Activated effector memory CD4-positive, alpha-beta T cell treated with anti-CD3 and anti-CD28 coated beads, Interleukin-2, amount 50 U/mL, for 16 hours (primary cell): ENCODE data around the gene NDUFAB1.
"Not testable (repeated sequence)": the region's sequence is repeated elsewhere in the genome, so short reads cannot be mapped to it uniquely, and the experiment has no call there.

ENCODE experiments used
- DNase-seq: peaks from one replicate; pipeline ENCODE4 v3.0.0-alpha.2; 2020

NDUFAB1 gene

DNA sequence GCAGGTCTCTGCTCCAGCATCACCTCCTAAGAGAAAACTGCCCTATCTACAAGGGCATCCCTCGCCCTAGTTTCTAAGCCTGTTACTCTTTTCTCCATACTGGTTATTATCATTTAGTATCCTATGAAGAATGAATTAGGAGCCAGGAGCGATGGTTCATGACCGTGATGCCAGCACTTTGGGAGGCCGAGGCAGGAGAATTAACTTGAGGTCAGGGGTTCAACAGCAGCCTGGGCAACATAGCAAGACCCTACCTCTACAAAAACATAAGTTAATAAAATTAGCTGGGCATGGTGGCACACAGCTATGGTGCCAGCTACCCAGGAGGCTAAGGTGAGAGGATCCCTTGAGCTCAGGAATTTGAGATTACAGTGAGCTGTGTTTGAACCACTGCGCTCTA, 46.2 kb downstream of the NDUFAB1 start:
- no peak for DNase-seq

DNA sequence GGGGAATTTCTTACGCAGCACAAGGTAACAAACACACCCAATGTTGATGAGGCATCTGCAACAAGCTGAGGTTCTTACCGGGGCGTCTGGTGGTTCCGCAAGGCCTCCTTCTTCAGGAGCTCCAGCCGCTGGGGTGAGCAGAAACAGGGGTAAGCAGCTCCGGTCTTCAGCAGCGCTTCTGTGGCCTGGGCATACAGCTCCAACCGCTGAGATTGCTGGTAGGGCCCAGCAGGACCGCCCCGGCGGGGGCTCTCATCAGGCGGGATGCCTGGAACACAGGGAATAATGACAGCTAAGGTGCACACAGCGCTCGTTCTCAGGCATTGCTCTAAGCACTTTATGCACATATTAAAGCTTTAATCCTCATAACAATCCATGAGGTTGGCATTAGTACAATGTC, 51.7 kb downstream of the NDUFAB1 start:
- DNase-seq: no peak

DNA sequence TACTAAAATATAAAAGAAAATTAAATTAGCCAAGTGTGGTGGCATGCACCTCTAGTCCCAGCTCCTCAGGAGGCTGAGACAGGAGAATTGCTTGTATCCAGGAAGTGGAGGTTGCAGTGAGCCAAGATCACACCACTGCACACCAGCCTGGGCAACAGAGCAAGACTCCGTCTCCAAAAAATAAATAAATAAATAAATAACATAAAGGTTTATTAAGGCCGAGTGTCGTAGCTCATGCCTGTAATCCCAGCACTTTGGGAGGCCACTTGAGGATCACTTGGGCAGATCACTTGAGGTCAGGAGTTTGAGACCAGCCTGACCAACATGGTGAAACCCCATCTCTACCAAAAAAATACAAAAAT, 55.3 kb downstream of the NDUFAB1 start:
- DNase-seq: not testable (repeated sequence)

DNA sequence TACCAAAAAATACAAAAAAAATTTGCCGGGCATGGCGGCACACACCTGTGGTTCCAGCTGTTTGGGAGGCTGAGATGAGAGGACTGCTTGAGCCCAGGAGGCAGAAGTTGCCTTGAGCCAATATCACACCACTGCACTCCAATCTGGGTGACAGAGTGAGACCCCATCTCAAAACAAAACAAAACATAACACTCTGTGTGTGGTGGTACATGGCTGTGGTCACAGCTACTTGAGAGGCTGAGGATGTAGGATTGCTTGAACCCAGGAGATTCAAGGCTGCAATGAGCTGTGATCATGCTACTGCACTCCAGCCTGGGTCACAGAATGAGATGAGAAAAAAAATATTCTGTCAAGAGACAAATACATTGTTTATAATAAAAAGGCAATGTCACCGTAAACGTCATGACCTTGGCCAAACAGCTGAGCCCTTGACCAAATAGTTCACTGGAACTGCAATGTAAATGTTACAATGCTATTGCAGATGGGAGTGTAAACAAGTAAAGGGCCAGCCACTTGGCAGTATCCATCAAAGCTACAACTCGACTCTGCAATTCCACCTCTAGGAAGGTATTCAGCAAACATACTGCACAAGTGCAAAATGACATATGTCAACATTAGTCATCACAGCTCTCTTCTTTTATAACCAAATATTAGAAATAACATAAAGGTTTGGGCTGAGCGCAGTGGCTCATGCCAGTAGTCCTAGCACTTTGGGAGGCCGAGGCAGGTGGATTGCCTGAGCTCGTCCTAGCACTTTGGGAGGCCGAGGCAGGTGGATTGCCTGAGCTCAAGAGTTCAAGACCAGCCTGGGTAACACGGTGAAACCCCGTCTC, 55.9 kb downstream of the NDUFAB1 start:
- DNase-seq: no peak

DNA sequence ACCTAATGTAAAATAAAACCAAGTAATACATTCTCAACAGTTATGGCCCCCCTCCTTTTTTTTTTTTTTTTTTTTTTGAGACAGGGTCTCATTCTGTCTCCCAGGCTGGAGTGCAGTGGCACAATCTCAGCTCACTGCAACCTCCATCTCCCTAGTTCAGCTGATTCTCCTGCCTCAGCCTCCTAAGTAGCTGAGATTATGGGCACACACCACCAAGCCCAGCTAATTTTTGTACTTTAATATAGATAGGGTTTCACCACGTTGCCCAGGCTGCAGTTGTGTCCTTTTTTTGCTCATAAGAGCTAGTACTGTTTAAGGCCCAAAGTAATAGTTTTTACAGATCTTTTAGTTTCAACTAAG, 57.2 kb downstream of the NDUFAB1 start:
- no peak for DNase-seq

DNA sequence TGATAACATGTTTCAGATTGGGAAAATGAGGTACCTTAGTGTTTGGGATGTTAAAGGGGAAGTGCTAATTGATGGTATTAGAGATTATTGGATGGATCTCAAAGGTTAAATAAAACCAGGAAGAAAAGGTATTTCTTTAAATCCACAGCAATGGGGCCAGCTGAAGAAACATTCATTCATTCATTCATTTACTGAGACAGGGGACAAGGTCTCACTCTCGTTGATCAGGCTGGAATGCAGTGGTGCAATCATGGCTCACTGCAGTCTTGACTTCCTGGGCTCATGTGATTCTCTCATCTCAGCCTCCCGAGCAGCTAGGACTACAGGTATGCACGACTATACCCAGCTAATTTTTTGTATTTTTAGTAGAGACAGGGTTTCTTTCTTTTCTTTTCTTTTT, 58.7 kb downstream of the NDUFAB1 start:
- no peak for DNase-seq

DNA sequence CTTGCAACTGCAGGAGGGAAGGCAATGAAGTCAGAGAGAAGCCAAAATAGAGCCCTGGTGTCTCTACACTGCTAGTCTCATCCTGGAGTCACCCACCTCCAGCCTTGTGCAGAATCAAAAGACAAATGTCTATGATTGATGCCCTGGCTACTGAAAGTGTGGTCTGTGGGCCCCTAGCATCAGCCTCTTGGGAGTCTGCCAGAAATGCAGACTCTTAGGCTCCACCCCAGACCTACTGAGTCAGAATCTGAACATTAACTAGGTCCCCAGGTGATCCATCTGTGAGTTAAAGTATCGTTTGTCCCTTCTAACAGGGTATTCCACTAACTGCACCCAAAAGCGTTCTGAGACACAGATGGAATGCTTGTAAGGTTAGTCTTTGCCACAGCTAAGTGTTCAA, 60.2 kb downstream of the NDUFAB1 start:
- DNase-seq: no peak

DNA sequence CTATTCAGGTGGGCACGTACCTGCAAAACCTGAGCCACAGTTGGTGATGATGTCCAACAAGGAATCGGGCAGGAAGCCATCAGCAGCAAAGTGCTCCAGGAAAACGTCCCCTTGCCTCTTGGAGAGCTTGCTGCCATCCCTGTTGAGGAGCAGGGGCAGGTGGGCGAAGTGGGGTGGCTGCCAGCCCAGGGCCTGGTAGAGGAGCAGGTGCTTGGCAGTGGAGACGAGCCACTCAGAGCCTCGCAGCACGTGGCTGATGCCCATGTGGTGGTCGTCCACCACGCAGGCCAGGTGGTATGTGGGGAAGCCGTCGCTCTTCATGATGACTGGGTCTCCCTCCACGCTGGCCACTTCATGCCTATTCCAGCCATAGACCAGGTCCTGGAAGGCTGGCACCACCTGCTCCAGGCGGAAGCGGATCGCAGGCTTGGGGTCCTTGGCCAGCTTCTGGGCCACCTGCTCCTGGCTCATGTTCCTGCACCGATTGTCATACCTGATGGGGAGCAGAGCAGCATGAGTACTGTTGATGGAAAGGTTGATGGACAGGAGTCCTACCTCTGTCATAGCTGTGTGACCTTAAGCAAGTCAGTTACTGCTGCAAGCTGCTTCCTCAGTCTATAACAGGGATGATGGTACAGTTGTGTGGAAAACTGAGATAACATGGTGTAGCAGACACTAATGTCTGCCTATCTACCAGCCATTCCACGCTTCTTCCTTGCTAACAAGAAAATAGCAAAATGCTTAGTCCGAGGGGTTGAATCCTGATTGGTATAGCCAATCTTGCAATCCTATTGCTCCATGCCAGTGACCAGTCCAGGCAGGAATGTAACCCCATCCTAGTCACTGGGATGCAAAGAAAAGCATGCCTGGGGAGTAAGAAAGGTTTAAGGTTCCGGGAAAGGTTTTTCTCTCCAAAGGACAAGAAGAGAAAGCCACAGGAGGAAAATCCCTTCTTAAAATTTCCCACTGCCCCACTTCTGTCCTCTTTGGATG, 61.0 kb downstream of the NDUFAB1 start:
- DNase-seq: no peak

DNA sequence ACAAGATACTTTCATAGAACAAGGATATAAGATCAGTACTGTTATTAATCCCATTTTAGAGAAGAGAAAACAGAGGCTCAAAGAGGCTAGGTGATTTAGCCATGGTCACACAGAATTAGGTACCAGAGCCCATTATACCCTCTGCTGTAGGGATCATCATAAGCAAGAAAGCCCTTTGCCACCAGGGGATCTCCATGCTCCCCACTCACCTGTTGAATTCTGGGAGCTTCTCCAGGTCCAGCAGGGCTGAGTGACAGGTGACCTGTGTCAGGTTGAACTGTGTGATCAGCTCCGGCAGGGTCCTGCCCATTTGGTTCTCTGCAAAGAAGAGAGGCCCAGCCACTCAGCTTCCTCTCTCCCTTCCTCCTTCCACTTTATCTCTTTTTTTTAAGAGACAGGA, 63.7 kb downstream of the NDUFAB1 start:
- no peak for DNase-seq
